Glutamatergic neuron (in vitro differentiated cells): ENCODE data around the gene DPP4. TPM values are rescaled to one million over a fixed set of nuclear protein-coding genes. Genes with fewer than 3 reads are reported as not detected.

Experiments
- DNase-seq: peaks from one replicate; pipeline ENCODE4 v3.0.0; 2022
- H3K27ac Mint-ChIP-seq: one replicate; pipeline ENCODE4 v1.8.0; 2020; ENCODE audit warnings: mild to moderate bottlenecking, mixed read lengths, inconsistent platforms; ENCODE audit not compliant: unreplicated experiment
- H3K27me3 Mint-ChIP-seq: one replicate; pipeline ENCODE4 v1.8.0; 2020; ENCODE audit warnings: mild to moderate bottlenecking, moderate library complexity, mixed read lengths, inconsistent platforms; ENCODE audit not compliant: unreplicated experiment
- H3K36me3 Mint-ChIP-seq: one replicate; pipeline ENCODE4 v1.8.0; 2020; ENCODE audit warnings: mild to moderate bottlenecking, mixed read lengths, inconsistent platforms; ENCODE audit not compliant: unreplicated experiment
- H3K4me1 Mint-ChIP-seq: one replicate; pipeline ENCODE4 v1.8.0; 2020; ENCODE audit warnings: mild to moderate bottlenecking, low read depth, mixed read lengths, inconsistent platforms; ENCODE audit not compliant: unreplicated experiment
- H3K4me3 Mint-ChIP-seq: one replicate; pipeline ENCODE4 v1.8.0; 2020; ENCODE audit warnings: mild to moderate bottlenecking, mixed read lengths, inconsistent platforms; ENCODE audit not compliant: unreplicated experiment
- H3K9me3 Mint-ChIP-seq: one replicate; pipeline ENCODE4 v1.8.0; 2020; ENCODE audit warnings: mild to moderate bottlenecking, moderate library complexity, mixed read lengths, inconsistent platforms; ENCODE audit not compliant: unreplicated experiment
- CTCF ChIP-seq: fragments of 200-600 bp; sonication (generic); IDR thresholded peaks from one replicate; pipeline ENCODE4 v1.5.0; 2021; ENCODE audit not compliant: partially characterized antibody, unreplicated experiment
- total RNA-seq: library from RNA; stranded (reverse); fragmentation: NEBNext Ultra II Directional; extraction: Animal tissue kit (Norgen Biotek cat#: 25700); gene quantifications from one replicate; pipeline ENCODE4 v1.2.1, GENCODE V29; 2021; ENCODE audit not compliant: unreplicated experiment

Gene DPP4
- total RNA-seq, 1 donor from 2014 or later = 0.20 TPM

GRCh38 chr2:162114271-162114670 is 40.3 kb upstream of the DPP4 start:
- DNase-seq = no peak
- no peak for TF ChIP-seq CTCF
- Mint-ChIP-seq H3K27ac (no peak overlapping the region), H3K9me3 (peaks cover 2% of the 10 kb centered on the region), H3K4me1 (no peaks in the 10 kb centered on the region), H3K36me3 (peaks cover 9% of the 10 kb centered on the region), H3K4me3 (no peak overlapping the region), H3K27me3 (no peaks in the 10 kb centered on the region)

GRCh38 chr2:162113776-162114168 is 39.8 kb upstream of the DPP4 start:
- TF ChIP-seq CTCF = no peak
- Mint-ChIP-seq H3K36me3 (peaks cover 9% of the 10 kb centered on the region), H3K4me3 (no peak overlapping the region), H3K27me3 (no peaks in the 10 kb centered on the region), H3K9me3 (peaks cover 2% of the 10 kb centered on the region), H3K4me1 (no peaks in the 10 kb centered on the region), H3K27ac (no peak overlapping the region)
- no peak for DNase-seq

GRCh38 chr2:162113088-162113775 is 39.2 kb upstream of the DPP4 start:
- H3K27ac Mint-ChIP-seq = no peak overlapping the region
- DNase-seq = no peak
- peaks cover 9% of the 10 kb centered on the region for H3K36me3 Mint-ChIP-seq
- no peak overlapping the region for H3K4me3 Mint-ChIP-seq
- H3K4me1 Mint-ChIP-seq = no peaks in the 10 kb centered on the region
- H3K9me3 Mint-ChIP-seq = peaks cover 2% of the 10 kb centered on the region
- H3K27me3 Mint-ChIP-seq = no peaks in the 10 kb centered on the region
- TF ChIP-seq CTCF = no peak

- Mint-ChIP-seq H3K27me3 (no peaks in the 10 kb centered on the region), H3K27ac (no peak overlapping the region), H3K4me3 (no peak overlapping the region), H3K9me3 (peaks cover 2% of the 10 kb centered on the region), H3K4me1 (no peaks in the 10 kb centered on the region), H3K36me3 (peaks cover 9% of the 10 kb centered on the region)
- TF ChIP-seq CTCF = no peak
- DNase-seq = no peak
These were observed 38.2 kb upstream of the DPP4 start for GRCh38 chr2:162111958-162112850.

- H3K27ac Mint-ChIP-seq = no peak overlapping the region
- no peak for DNase-seq
- no peaks in the 10 kb centered on the region for H3K4me1 Mint-ChIP-seq
- no peak overlapping the region for H3K4me3 Mint-ChIP-seq
- no peaks in the 10 kb centered on the region for H3K36me3 Mint-ChIP-seq
- H3K27me3 Mint-ChIP-seq = no peaks in the 10 kb centered on the region
- TF ChIP-seq CTCF = no peak
- H3K9me3 Mint-ChIP-seq = no peaks in the 10 kb centered on the region
These were observed 33.4 kb upstream of the DPP4 start for GRCh38 chr2:162107361-162107901.
